HuH-7 (cell line): Measurements from ENCODE around the gene RNF168.
A peak's percentile ranks its signal among the peaks of the same experiment; 100 is the strongest.
"Not testable (repeated sequence)": the region's sequence is repeated elsewhere in the genome, so short reads cannot be mapped to it uniquely, and the experiment has no call there.

Experiments
- DNase-seq: peaks from one replicate; pipeline ENCODE4 v3.0.0; 2011; ENCODE audit warnings: low spot score

RNF168 gene

DNA sequence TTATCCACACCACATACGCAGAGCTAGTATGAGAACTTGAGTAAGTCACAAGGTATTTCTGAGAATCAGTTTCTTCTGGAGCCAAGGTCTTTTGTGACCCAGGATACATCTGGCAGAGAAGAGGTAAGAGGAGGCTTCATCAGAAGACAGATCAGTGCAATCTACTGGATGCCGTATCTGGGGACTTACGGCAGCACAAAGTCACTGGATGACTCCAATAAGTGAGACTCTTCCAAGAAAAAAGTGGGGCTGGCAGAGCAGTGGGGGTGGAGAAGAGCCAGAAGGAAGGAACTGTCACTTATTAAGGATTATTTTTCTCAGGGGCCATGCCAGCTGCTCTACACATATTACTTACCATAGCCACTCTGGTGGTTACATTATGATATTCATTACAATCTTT, 39.8 kb downstream of the RNF168 start:
- DNase-seq = no peak

DNA sequence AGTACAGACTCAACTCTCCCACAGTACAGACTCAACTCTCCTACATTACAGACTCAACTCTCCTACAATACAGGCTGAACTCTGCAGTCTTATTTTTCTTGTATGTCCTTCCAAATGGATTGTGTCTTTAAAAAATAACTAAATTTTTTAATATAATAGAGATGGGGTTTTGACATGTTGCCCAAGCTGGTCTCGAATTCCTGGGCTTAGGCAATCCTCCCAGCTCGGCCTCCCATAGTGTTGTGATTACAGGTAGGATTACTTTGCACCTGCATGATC, 40.2 kb downstream of the RNF168 start:
- DNase-seq = no peak

DNA sequence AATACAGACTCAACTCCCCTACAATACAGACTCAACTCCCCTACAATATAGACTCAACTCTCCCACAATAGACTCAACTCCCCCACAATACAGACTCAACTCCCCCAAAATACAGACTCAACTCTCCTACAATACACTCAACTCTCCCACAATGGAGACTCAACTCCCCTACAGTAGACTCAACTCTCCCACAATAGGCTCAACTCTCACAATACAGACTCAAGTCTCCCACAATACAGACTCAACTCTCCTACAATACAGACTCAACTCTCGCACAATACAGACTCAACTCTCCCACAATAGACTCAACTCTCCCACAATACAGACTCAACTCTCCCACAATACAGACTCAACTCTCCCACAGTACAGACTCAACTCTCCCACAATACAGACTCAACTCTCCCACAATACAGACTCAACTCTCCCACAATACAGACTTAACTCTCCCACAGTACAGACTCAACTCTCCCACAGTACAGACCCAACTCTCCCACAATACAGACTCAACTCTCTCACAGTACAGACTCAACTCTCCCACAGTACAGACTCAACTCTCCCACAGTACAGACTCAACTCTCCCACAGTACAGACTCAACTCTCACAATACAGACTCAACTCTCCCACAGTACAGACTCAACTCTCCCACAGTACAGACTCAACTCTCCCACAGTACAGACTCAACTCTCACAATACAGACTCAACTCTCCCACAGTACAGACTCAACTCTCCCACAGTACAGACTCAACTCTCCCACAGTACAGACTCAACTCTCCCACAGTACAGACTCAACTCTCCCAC, 40.7 kb downstream of the RNF168 start:
- DNase-seq = not testable (repeated sequence)

DNA sequence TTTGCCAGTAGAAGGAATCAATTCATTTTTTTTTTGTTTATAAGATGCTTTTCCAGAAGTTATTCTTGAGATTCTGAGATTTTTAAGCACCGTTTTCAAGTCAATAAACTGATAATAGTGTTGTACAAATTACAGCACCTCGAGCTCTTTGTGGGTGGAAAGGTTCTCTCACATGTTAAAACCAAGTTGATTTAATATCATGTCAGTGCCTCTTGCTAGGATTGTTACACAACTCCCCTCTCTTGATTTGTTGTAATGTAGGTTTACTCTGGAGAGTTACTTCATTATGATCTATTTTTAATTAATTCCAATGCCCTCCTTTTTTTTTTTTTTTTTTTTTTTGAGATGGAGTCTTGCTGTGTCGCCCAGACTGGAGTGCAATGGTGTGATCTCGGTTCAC, 45.5 kb downstream of the RNF168 start:
- no peak for DNase-seq

DNA sequence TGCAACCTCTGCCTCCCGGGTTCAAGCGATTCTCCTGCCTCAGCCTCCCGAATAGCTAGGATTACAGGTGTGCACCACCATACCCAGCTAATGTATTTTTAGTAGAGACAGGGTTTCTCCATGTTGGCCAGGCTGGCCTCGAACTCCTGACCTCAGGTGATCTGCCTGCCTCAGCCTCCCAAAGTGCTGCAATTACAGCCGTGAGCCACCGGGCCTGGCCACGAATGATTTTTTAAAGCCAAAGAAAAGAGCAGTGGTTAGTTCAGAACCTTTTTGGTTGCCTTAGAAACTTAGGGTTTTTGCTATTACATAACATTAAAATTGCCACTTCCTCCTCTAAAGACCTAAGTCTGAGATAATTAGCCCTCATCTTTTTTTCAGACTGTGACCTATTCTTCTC, 46.1 kb downstream of the RNF168 start:
- not testable (repeated sequence) for DNase-seq

DNA sequence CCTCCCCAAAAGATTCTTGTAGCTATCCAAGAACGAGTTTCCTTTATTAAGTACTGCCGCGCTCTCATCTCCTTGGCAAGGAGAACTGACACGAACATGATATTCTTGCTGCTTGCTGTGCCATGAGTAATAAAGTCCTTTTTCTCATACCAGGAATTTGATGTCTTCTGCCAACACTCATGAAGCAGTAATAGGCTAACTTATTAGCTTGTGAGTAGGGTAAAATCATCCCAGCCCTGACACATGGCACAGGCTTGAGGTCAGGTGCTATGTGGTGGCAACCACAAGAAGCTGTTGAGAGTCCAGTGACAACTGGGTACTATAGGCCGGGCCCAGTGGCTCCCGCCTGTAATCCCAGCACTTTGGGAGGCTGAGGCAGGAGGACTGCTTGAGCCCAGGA, 48.6 kb downstream of the RNF168 start:
- DNase-seq = no peak

DNA sequence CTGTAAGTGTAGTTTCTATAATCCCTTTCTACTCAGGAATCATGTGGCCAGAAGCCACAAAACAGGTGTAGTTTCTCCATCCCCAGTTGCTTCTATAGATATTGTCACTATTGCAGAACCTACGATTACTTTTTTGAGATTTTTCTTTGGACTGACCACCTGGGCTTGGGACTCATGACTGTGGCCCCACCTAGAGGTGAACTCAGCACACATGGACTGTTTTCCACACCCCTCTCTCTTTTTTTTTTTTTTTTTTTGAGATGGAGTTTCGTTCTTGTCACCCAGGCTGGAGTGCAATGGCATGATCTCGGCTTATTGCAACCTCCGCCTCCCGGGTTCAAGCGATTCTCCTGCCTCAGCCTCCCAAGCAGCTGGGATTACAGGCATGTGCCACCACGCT, 58.2 kb downstream of the RNF168 start:
- DNase-seq = peak; percentile 47

DNA sequence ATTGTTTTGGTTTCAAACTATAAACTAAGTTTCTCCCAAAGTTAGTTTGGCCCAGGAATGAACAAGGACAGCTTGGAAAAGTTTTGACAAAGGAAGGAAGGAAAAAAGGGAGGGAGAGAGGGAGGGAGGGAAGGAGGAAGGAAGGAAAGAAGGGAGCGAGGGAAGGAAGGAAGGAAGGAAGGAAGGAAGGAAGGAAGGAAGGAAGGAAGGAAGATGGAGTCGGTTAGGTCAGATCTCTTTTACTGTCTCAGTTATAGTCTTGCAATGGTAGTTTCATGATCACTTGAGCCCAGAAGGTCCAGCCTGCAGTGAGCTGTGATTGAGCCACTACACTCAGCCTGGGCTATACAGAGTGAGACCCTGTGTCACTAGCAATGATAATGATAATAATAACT, 59.1 kb downstream of the RNF168 start:
- DNase-seq = no peak

DNA sequence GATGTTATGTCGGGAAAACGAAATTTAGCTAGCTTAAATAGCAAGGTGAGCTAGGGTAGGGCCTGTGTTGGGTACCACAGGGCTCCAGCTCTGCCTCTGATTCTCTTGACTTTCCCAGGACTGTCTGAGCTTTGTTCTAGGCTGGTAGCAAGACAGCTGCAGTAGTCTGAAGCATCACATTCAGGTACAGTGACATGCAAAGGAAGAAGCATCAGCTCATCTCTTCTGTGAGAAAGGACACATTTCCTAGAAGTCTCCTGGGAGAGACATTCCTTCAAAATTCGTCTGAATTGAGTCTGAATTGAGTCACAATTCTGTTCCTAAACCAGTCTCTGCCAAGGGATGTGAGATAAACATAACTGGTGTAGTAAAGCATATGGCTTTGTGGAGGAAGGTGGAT, 62.9 kb downstream of the RNF168 start:
- no peak for DNase-seq

DNA sequence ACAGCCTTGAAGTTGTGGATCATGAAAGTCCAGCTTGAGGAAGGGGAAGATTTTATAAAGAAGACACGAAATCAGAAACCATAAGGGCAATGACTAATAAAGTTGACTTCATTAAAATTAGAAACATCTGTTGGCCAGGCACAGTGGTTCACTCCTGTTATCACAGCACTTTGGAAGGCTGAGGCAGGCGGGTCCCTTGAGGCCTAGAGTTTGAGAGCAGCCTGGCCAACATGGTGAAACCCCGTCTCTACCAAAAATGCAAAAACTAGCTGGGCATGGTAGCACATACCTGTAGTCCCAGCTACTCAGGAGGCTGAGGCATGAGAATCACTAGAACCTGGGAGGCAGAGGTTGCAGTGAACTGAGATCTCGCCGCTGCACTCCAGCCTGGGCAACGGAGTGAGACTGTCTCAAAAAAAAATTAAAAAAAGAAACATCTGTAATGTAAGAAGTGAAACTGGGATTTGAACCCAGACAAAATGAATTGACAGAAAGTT, 63.5 kb downstream of the RNF168 start:
- no peak for DNase-seq

DNA sequence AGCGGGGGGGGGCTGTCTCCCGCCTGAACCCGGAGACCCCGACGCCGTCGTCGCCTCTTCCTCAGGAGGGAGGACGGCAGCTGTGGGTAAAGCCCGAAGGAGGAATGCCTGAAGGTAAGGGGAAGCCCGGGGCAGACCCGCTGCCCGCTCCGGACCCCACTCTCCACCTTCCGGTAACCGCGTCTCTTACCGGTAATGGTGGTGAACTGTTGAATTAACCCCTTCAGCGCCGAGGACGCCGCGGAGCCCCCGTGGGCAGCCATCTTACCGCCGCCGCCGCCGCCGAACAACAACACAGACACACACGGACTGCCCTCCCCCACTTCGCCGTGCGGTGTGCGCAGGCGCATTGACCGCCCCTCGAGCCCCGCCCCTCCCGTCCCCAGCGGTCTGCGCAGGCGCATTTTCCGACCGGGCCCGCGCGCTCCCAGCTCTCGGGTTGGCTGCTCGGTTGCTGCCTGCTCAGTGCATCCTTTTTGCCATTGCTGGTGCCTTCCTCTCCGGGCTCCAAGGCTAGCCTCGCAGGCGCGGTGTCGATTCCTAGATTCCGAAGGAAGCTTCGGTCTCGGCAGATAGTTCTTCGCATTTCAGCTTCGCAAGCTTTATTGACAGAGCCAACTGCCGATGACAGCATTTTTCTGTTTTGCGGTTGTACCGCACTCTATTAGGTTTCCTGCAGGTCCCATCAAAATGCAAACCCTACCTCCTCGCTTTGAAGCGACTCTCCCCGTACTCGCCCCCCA, 71.3 kb downstream of the RNF168 start, which contains the start of gene UBXN7:
Gene UBXN7, minus strand, starts transcription at position 291 of the 743 bp plus-strand sequence. Its CDS starts 28 bp downstream, at position 263.
- peak; percentile 98 for DNase-seq

DNA sequence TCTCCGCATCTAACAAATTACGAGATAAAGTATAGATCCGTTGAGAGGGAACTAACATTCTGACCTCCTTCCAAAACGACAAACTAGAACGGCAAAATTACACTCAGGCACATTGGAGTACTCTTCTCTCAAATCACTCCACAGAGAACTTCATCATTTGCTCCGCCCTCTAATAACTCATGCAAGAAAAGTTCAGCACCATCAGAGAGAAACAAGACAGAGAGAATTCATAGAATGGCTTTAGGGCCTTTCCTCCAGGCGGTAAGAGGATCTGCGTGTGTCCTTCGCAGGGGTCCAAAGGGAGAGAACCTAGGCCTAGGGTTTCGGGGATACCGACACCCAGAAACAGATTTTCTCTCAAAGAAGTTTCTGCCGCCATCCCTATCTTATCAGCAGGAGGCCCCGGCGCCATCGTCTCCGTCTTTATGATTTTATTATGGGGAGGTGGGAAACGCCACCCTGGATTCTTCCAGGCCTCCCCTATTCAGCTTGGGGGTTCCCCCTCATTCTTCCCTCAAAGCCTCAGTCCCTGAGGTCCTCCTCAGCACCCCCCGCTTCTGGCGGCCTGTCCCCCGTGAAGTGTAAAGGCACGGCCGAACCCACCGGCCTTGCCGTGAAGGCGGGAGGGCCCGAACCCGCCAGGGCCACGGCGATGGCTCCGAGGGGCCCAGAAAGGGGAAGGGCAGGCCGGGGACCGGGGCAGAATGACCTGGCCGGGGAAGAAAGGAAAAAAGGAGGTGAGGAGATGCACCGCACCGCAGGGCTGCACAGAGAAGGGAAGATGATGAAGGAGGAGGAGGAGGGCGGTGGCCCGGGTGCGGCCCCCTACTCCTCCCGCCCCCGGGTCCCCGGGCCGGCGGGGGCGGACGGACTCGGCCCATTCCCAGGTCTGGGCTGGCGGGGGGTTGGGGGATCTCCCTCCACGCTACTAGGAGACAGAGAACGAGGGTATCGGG, 72.1 kb downstream of the RNF168 start:
- DNase-seq = peak; percentile 43

DNA sequence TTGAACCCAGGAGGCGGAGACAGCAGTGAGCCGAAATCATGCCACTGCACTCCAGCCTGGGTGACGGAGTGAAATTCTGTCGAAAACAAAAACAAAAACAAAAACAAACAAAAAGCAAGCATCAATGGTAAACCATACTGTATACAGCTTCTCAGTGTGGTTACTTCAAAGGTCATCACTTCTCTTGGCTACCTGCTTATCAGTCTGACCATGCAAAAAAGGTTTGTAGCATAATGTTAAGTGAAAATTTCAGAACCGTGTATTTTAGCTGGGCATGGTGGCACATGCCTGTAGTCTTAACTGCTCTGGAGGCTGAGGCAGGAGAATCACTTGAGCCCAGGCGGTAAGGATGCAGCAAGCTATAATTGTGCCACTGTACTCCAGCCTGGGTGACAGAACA, 75.5 kb downstream of the RNF168 start:
- no peak for DNase-seq

DNA sequence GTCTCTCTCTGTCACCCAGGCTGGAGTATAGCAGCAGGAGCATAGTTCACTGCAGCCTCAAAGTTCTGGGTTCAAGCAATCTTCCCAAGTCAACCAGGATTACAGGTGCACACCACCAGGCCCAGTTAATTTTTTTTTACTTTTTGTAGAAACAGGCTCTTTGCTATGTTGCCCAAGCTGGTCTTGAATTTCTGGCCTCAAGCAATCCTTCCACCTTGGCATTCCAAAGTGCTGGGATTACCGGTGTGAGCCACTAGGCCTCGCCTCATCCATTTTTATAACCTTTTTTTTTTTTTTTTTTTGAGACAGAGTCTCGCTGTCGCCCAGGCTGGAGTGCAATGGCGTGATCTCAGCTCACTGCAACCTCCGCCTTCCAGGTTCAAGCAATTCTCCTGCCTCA, 79.1 kb downstream of the RNF168 start:
- DNase-seq = not testable (repeated sequence)

DNA sequence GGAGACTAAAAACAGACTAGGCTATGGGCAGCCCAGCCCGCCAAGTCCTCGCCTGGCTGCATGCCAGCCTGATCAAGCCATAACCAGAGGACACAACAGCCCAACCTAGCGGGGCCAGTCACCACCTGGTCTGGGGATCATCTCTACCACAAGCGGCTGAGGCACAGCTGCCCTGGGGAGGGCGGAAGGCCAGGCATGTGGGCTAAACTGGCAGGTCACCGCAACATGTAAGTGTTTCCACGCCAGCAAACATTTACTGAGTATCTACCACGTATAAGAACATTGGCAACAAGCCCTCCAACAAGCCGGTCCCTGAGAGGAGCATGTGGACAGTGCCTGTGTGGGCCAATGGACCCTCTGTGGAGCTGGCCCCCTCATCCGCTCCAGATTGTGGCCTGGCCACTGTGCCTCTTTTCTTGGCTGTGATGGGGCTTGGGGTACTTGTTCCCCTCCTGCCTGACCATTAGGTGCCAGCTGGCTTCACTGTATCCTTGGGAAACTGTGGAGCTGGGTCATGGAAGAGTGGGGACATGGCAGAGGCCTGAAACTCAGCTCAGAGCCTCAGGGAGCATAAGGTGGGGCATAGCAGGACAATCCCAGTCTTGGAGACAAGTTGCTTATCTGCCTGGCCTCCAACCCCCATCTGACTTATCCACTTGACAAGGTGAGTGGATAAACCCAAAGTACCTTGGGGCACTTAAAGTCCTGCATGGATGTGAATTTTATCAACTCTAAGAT, 80.4 kb downstream of the RNF168 start:
- no peak for DNase-seq

DNA sequence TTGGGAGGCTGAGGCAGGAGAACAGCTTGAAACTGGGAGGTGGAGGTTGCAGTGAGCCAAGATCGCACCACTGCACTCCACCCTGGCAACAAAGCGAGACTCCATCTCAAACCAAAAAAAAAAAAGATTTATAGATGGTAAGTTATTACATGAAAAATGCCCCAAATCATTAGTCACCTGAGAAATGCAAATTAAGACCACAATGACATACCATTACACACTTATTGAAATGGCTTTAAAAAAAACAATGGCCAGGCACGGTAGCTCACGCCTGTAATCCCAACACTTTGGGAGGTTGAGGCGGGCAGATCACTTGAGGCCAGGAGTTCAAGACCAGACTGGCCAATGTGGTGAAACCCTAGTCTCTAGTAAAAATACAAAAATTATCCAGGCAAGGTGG, 81.9 kb downstream of the RNF168 start:
- DNase-seq = not testable (repeated sequence)

DNA sequence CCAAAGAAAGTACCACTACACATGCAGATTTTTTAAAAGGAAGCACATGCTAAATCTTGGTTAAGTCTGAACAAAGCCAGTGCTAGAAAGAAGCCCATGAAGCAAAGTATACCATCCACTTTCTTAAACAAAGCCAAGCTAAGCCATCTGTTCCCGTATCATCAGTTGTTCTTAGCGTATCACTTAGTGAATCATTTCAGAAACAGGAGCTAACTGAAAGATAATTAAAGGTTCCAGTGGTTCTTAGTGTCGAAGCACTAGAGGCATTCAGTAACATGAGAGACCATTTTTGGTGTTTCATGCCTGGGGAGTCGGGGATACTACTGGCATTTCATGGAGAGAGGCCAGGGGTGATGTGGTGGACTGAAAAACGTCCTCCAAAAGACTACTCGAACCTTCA, 84.2 kb downstream of the RNF168 start:
- no peak for DNase-seq
